Activated naive CD8-positive, alpha-beta T cell treated with anti-CD3 and anti-CD28 coated beads, Interleukin-2, amount 10 ng/mL, durations not matched to agents 7 days and 5 days (primary cell): ENCODE measurements around the gene C11orf52. TPM values are rescaled to one million over a fixed set of nuclear protein-coding genes. Genes with fewer than 3 reads are reported as not detected.
A peak's percentile ranks its signal among the peaks of the same experiment; 100 is the strongest.

Experiments used
- ATAC-seq: fragments of 150-1000 bp; cut with Tn5 transposase; one replicate; pipeline ENCODE4 v1.10.0; 2021; ENCODE audit warnings: low read depth, moderate library complexity
- POLR2A ChIA-PET: fragments of 350-600 bp; sonication (Branson Sonifier 250); formaldehyde crosslinking; loops from one replicate; lab custom pipeline; 2021; ENCODE audit warnings: antibody characterized with exemption; lab: Charles Lee
- DNase-seq: peaks from one replicate; pipeline ENCODE4 v3.0.0; 2021
- H3K27ac Mint-ChIP-seq: one replicate; pipeline ENCODE4 v1.8.0; 2022; ENCODE audit warnings: mild to moderate bottlenecking, mixed read lengths
- H3K27me3 Mint-ChIP-seq: one replicate; pipeline ENCODE4 v1.8.0; 2022; ENCODE audit warnings: mild to moderate bottlenecking, moderate library complexity, mixed read lengths
- H3K36me3 Mint-ChIP-seq: one replicate; pipeline ENCODE4 v1.8.0; 2021; ENCODE audit warnings: mild to moderate bottlenecking, mixed read lengths
- H3K4me1 Mint-ChIP-seq: one replicate; pipeline ENCODE4 v1.8.0; 2021; ENCODE audit warnings: mixed read lengths
- H3K4me3 Mint-ChIP-seq: one replicate; pipeline ENCODE4 v1.8.0; 2022; ENCODE audit warnings: mild to moderate bottlenecking, moderate library complexity, mixed read lengths
- H3K9me3 Mint-ChIP-seq: one replicate; pipeline ENCODE4 v1.8.0; 2021; ENCODE audit warnings: mixed read lengths
- total RNA-seq, 2 experiments: library from RNA; stranded (reverse); gene quantifications; one replicate each; pipeline ENCODE4 v1.2.3, GENCODE V29; 2021

The C11orf52 gene
- total RNA-seq, 2 experiments from 2014 or later, result not detected

GRCh38 chr11:111951565-111951964 lies 32.9 kb downstream of the C11orf52 start:
- peaks cover 9% of the 10 kb centered on the region for H3K4me1 Mint-ChIP-seq
- H3K27me3 Mint-ChIP-seq, result no peaks in the 10 kb centered on the region
- POLR2A ChIA-PET, result no interaction called here
- H3K4me3 Mint-ChIP-seq, result no peak overlapping the region
- DNase-seq (no peak), ATAC-seq (no peak)
- H3K9me3 Mint-ChIP-seq, result no peaks in the 10 kb centered on the region
- H3K27ac Mint-ChIP-seq, result no peak overlapping the region
- H3K36me3 Mint-ChIP-seq, result no peaks in the 10 kb centered on the region

- Mint-ChIP-seq H3K9me3 (no peaks in the 10 kb centered on the region), H3K4me1 (peaks cover 8% of the 10 kb centered on the region), H3K4me3 (no peak overlapping the region), H3K27me3 (no peaks in the 10 kb centered on the region), H3K36me3 (no peaks in the 10 kb centered on the region), H3K27ac (no peak overlapping the region)
- POLR2A ChIA-PET, result no interaction called here
- no peak for DNase-seq
- no peak for ATAC-seq
Observed at GRCh38 chr11:111954154-111954553, 35.4 kb downstream of the C11orf52 start.

GRCh38 chr11:111957663-111958444 lies 39.1 kb downstream of the C11orf52 start:
- H3K9me3 Mint-ChIP-seq, result no peaks in the 10 kb centered on the region
- POLR2A ChIA-PET, result no interaction called here
- DNase-seq, result no peak
- no peaks in the 10 kb centered on the region for H3K36me3 Mint-ChIP-seq
- no peak overlapping the region for H3K4me3 Mint-ChIP-seq
- no peaks in the 10 kb centered on the region for H3K27me3 Mint-ChIP-seq
- no peak overlapping the region for H3K27ac Mint-ChIP-seq
- no peaks in the 10 kb centered on the region for H3K4me1 Mint-ChIP-seq
- no peak for ATAC-seq

- Mint-ChIP-seq H3K9me3 (no peaks in the 10 kb centered on the region), H3K4me1 (no peaks in the 10 kb centered on the region), H3K4me3 (no peak overlapping the region), H3K27ac (no peak overlapping the region), H3K36me3 (no peaks in the 10 kb centered on the region), H3K27me3 (no peaks in the 10 kb centered on the region)
- DNase-seq (no peak), ATAC-seq (no peak)
- POLR2A ChIA-PET, result no interaction called here
Observed at GRCh38 chr11:111960916-111961315, 42.2 kb downstream of the C11orf52 start.

GRCh38 chr11:111961389-111962300 lies 42.9 kb downstream of the C11orf52 start:
- POLR2A ChIA-PET, result no interaction called here
- H3K9me3 Mint-ChIP-seq, result no peaks in the 10 kb centered on the region
- DNase-seq (no peak), ATAC-seq (no peak)
- H3K36me3 Mint-ChIP-seq, result no peaks in the 10 kb centered on the region
- no peaks in the 10 kb centered on the region for H3K27me3 Mint-ChIP-seq
- no peak overlapping the region for H3K27ac Mint-ChIP-seq
- H3K4me3 Mint-ChIP-seq, result no peak overlapping the region
- peaks cover under 1% of the 10 kb centered on the region for H3K4me1 Mint-ChIP-seq

GRCh38 chr11:111963931-111964340 lies 45.2 kb downstream of the C11orf52 start:
- Mint-ChIP-seq H3K36me3 (no peaks in the 10 kb centered on the region), H3K27me3 (no peaks in the 10 kb centered on the region), H3K4me3 (no peak overlapping the region), H3K27ac (no peak overlapping the region), H3K4me1 (peaks cover 1% of the 10 kb centered on the region), H3K9me3 (no peaks in the 10 kb centered on the region)
- no peak for DNase-seq
- POLR2A ChIA-PET, result no interaction called here
- ATAC-seq, result no peak

GRCh38 chr11:111966678-111967077 lies 48.0 kb downstream of the C11orf52 start:
- POLR2A ChIA-PET, result no interaction called here
- H3K27ac Mint-ChIP-seq, result no peak overlapping the region
- H3K4me3 Mint-ChIP-seq, result no peak overlapping the region
- ATAC-seq, result no peak
- peaks cover 1% of the 10 kb centered on the region for H3K4me1 Mint-ChIP-seq
- DNase-seq, result no peak
- no peaks in the 10 kb centered on the region for H3K9me3 Mint-ChIP-seq
- no peaks in the 10 kb centered on the region for H3K27me3 Mint-ChIP-seq
- peaks cover 2% of the 10 kb centered on the region for H3K36me3 Mint-ChIP-seq

GRCh38 chr11:111967649-111968048 lies 48.9 kb downstream of the C11orf52 start:
- Mint-ChIP-seq H3K4me1 (peaks cover 1% of the 10 kb centered on the region), H3K27ac (no peak overlapping the region)
- no peak for ATAC-seq

GRCh38 chr11:111969344-111969743 lies 50.6 kb downstream of the C11orf52 start:
- Mint-ChIP-seq H3K27me3 (no peaks in the 10 kb centered on the region), H3K9me3 (no peaks in the 10 kb centered on the region), H3K36me3 (peaks cover 2% of the 10 kb centered on the region), H3K4me3 (no peak overlapping the region), H3K4me1 (peaks cover 1% of the 10 kb centered on the region), H3K27ac (no peak overlapping the region)
- DNase-seq (no peak), ATAC-seq (no peak)
- POLR2A ChIA-PET, result no interaction called here

More at GRCh38 chr11:111967649-111968048, 48.9 kb downstream of the C11orf52 start:
- Mint-ChIP-seq H3K9me3 (no peaks in the 10 kb centered on the region), H3K27me3 (no peaks in the 10 kb centered on the region), H3K4me3 (no peak overlapping the region), H3K36me3 (peaks cover 2% of the 10 kb centered on the region)
- POLR2A ChIA-PET, result no interaction called here
- no peak for DNase-seq

GRCh38 chr11:111974446-111974845 lies 55.7 kb downstream of the C11orf52 start:
- H3K27me3 Mint-ChIP-seq, result peaks cover 23% of the 10 kb centered on the region
- H3K36me3 Mint-ChIP-seq, result peaks cover 3% of the 10 kb centered on the region
- no peaks in the 10 kb centered on the region for H3K9me3 Mint-ChIP-seq
- H3K27ac Mint-ChIP-seq, result no peak overlapping the region
- DNase-seq, result no peak
- H3K4me1 Mint-ChIP-seq, result peaks cover 4% of the 10 kb centered on the region
- POLR2A ChIA-PET, result no interaction called here
- H3K4me3 Mint-ChIP-seq, result no peak overlapping the region
- ATAC-seq, result no peak

GRCh38 chr11:111975076-111975806 lies 56.5 kb downstream of the C11orf52 start:
- Mint-ChIP-seq H3K4me3 (no peak overlapping the region), H3K36me3 (peaks cover 3% of the 10 kb centered on the region), H3K27ac (no peak overlapping the region), H3K27me3 (peaks cover 23% of the 10 kb centered on the region), H3K4me1 (peaks cover 4% of the 10 kb centered on the region), H3K9me3 (no peaks in the 10 kb centered on the region)
- POLR2A ChIA-PET, result no interaction called here
- DNase-seq, result no peak
- no peak for ATAC-seq

GRCh38 chr11:111976119-111976766 lies 57.5 kb downstream of the C11orf52 start:
- H3K4me3 Mint-ChIP-seq, result peak overlapping the region; percentile 62
- no peaks in the 10 kb centered on the region for H3K9me3 Mint-ChIP-seq
- peaks cover 23% of the 10 kb centered on the region for H3K27me3 Mint-ChIP-seq
- POLR2A ChIA-PET, result no interaction called here
- peaks cover 4% of the 10 kb centered on the region for H3K4me1 Mint-ChIP-seq
- ATAC-seq (no peak), DNase-seq (no peak)
- no peak overlapping the region for H3K27ac Mint-ChIP-seq
- H3K36me3 Mint-ChIP-seq, result peaks cover 2% of the 10 kb centered on the region
